HEK293T (cell line): ENCODE measurements around the gene GPHN.

ENCODE experiments used
- ARNT ChIP-seq: fragments of 450-650 bp; IDR thresholded peaks from 2 replicates; pipeline ENCODE4 v1.6.1; 2017; ENCODE audit warnings: mild to moderate bottlenecking
- BHLHE40 ChIP-seq: fragments of 450-650 bp; IDR thresholded peaks from 2 replicates; pipeline ENCODE4 v1.6.1; 2016; ENCODE audit warnings: mild to moderate bottlenecking, moderate library complexity, borderline replicate concordance
- CTBP1 ChIP-seq: fragments of 450-650 bp; IDR thresholded peaks from 2 replicates; pipeline ENCODE4 v1.6.1; 2016; ENCODE audit warnings: borderline replicate concordance
- ELF4 ChIP-seq: fragments of 450-650 bp; IDR thresholded peaks from 2 replicates; pipeline ENCODE4 v1.6.1; 2017; ENCODE audit warnings: antibody characterized with exemption
- FOXM1 ChIP-seq: fragments of 450-650 bp; IDR thresholded peaks from 2 replicates; pipeline ENCODE4 v1.6.1; 2017; ENCODE audit warnings: mild to moderate bottlenecking, borderline replicate concordance
- HDGF ChIP-seq: fragments of 450-650 bp; IDR thresholded peaks from 2 replicates; pipeline ENCODE4 v1.6.1; 2017; ENCODE audit warnings: antibody characterized with exemption, borderline replicate concordance
- L3MBTL2 ChIP-seq: fragments of 450-650 bp; conservative IDR thresholded peaks from 2 replicates; pipeline ENCODE4 v1.6.1; 2016; ENCODE audit warnings: mild to moderate bottlenecking
- LEF1 ChIP-seq: fragments of 450-650 bp; IDR thresholded peaks from 2 replicates; pipeline ENCODE4 v1.6.1; 2017; ENCODE audit warnings: mild to moderate bottlenecking, borderline replicate concordance
- NFRKB ChIP-seq: fragments of 450-650 bp; IDR thresholded peaks from 2 replicates; pipeline ENCODE4 v1.6.1; 2016; ENCODE audit warnings: mild to moderate bottlenecking, moderate library complexity
- SP1 ChIP-seq: fragments of 450-650 bp; IDR thresholded peaks from 2 replicates; pipeline ENCODE4 v1.6.1; 2017
- SUZ12 ChIP-seq: fragments of 450-650 bp; IDR thresholded peaks from 2 replicates; pipeline ENCODE4 v1.6.1; 2016; ENCODE audit warnings: mild to moderate bottlenecking
- TARDBP ChIP-seq: fragments of 450-650 bp; IDR thresholded peaks from 2 replicates; pipeline ENCODE4 v1.6.1; 2016
- ZNF384 ChIP-seq: fragments of 450-650 bp; IDR thresholded peaks from 2 replicates; pipeline ENCODE4 v1.6.1; 2016

DNA sequence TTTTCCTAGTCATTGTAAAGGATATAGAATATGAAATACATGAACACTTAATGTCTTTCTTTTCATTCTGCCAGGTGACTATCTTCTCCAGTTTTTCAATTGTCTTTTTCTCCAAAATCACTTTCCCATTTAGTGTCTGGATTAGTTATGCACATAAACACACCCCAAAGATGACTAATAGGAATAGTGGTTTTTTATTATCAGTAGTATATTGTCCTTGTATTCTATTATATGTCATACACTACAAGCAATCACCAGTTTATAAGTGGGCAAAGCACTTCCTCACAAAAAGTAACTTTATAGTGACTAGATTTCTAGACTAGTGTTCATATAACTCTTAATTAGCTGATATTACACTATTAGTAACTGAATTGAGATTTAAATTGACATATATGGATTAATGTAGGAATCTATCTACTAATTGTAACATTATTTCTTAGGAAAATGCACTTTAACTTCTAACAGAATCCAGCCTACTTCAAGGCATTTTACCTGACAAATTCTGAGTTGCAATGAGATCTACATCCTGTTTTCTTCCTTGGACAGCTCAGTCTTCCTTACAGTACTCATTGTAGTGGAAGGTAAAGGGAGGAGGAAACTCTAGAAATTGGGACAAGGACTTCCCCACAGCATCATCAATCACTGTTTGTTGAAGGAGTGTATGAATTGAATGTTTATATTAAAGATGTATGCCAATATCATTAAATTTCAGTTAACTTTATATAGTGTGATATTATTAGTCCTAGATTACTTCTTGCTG lies 495.2 kb downstream of the GPHN start:
- TF ChIP-seq BHLHE40: no peak
- TF ChIP-seq ZNF384: no peak
- TF ChIP-seq SP1: no peak
- TF ChIP-seq HDGF: no peak
- TF ChIP-seq SUZ12: no peak
- TF ChIP-seq TARDBP: no peak
- no peak for TF ChIP-seq L3MBTL2
- no peak for TF ChIP-seq CTBP1
- TF ChIP-seq FOXM1: no peak
- TF ChIP-seq LEF1: no peak
- no peak for TF ChIP-seq NFRKB
- TF ChIP-seq ARNT: no peak
- TF ChIP-seq ELF4: no peak
